GM18868 (cell line): ENCODE measurements around the gene KRTAP10-12.
"Not testable (repeated sequence)": the region's sequence is repeated elsewhere in the genome, so short reads cannot be mapped to it uniquely, and the experiment has no call there.

Experiments
- ATAC-seq: cut with Tn5 transposase; IDR thresholded peaks from one replicate; pipeline ENCODE4 v1.9.1; 2021; ENCODE audit warnings: mild to moderate bottlenecking, moderate library complexity; ENCODE audit not compliant: unreplicated experiment

Gene KRTAP10-12

GRCh38 chr21:44667612-44668011, 29.4 kb upstream of the KRTAP10-12 start:
- ATAC-seq: no peak

- ATAC-seq: no peak
Measured at GRCh38 chr21:44670642-44671432, 26.1 kb upstream of the KRTAP10-12 start.

- no peak for ATAC-seq
Measured at GRCh38 chr21:44671911-44672310, 25.1 kb upstream of the KRTAP10-12 start.

GRCh38 chr21:44677881-44678280, 19.1 kb upstream of the KRTAP10-12 start:
- ATAC-seq: no peak

GRCh38 chr21:44681152-44681551, 15.8 kb upstream of the KRTAP10-12 start:
- no peak for ATAC-seq

GRCh38 chr21:44681861-44682579, 15.0 kb upstream of the KRTAP10-12 start, which contains the start of gene KRTAP12-1:
TSS of gene KRTAP12-1 (minus strand) at chr21:44682163. CDS start at chr21:44682123, 40 bp downstream.
- no peak for ATAC-seq

- ATAC-seq: no peak
Measured at GRCh38 chr21:44682580-44683151, 14.3 kb upstream of the KRTAP10-12 start.

GRCh38 chr21:44684077-44684476, 12.9 kb upstream of the KRTAP10-12 start:
- no peak for ATAC-seq

GRCh38 chr21:44684483-44684882, 12.5 kb upstream of the KRTAP10-12 start:
- no peak for ATAC-seq

- not testable (repeated sequence) for ATAC-seq
Measured at GRCh38 chr21:44685050-44685449, 11.9 kb upstream of the KRTAP10-12 start.

- ATAC-seq: no peak
Measured at GRCh38 chr21:44686000-44686781, 10.8 kb upstream of the KRTAP10-12 start.

GRCh38 chr21:44686843-44687561, 10.0 kb upstream of the KRTAP10-12 start:
- no peak for ATAC-seq

GRCh38 chr21:44687671-44688070, 9.3 kb upstream of the KRTAP10-12 start:
- ATAC-seq: no peak

GRCh38 chr21:44689740-44690139, 7.2 kb upstream of the KRTAP10-12 start:
- not testable (repeated sequence) for ATAC-seq

GRCh38 chr21:44691686-44692085, 5.3 kb upstream of the KRTAP10-12 start:
- no peak for ATAC-seq

GRCh38 chr21:44692798-44693512, 4.0 kb upstream of the KRTAP10-12 start:
- no peak for ATAC-seq

- no peak for ATAC-seq
Measured at GRCh38 chr21:44694776-44695175, 2.2 kb upstream of the KRTAP10-12 start.

GRCh38 chr21:44695184-44695583, 1.8 kb upstream of the KRTAP10-12 start:
- no peak for ATAC-seq

- no peak for ATAC-seq
Measured at GRCh38 chr21:44695641-44696040, 1.3 kb upstream of the KRTAP10-12 start.

- ATAC-seq: no peak
Measured at GRCh38 chr21:44696572-44696971, 400 bp upstream of the KRTAP10-12 start.
